Measurements from ENCODE around the gene SFTPD.

The SFTPD gene

GRCh38 chr10:79944428-79945395 lies 4.2 kb downstream of the SFTPD start:
- no peak for DNase-seq

- no peak for DNase-seq
Observed at GRCh38 chr10:79943871-79944270, 5.0 kb downstream of the SFTPD start.

- DNase-seq: no peak
Observed at GRCh38 chr10:79942261-79943185, 6.4 kb downstream of the SFTPD start.

GRCh38 chr10:79941585-79942210 lies 7.2 kb downstream of the SFTPD start:
- DNase-seq: no peak

- no peak for DNase-seq
Observed at GRCh38 chr10:79941146-79941545, 7.8 kb downstream of the SFTPD start.

GRCh38 chr10:79940431-79940830 lies 8.5 kb downstream of the SFTPD start:
- no peak for DNase-seq

- no peak for DNase-seq
Observed at GRCh38 chr10:79939969-79940368, 8.9 kb downstream of the SFTPD start.

GRCh38 chr10:79938728-79939406 lies 10.0 kb downstream of the SFTPD start:
- DNase-seq: no peak

GRCh38 chr10:79937701-79938151 lies 11.2 kb downstream of the SFTPD start:
- no peak for DNase-seq

GRCh38 chr10:79936625-79937615 lies 12.0 kb downstream of the SFTPD start:
- no peak for DNase-seq

- DNase-seq: no peak
Observed at GRCh38 chr10:79933961-79934360, 14.9 kb downstream of the SFTPD start.

GRCh38 chr10:79932841-79933379 lies 16.0 kb downstream of the SFTPD start:
- DNase-seq: no peak

GRCh38 chr10:79932307-79932706 lies 16.6 kb downstream of the SFTPD start:
- no peak for DNase-seq

GRCh38 chr10:79930751-79931150 lies 18.2 kb downstream of the SFTPD start:
- no peak for DNase-seq

GRCh38 chr10:79930267-79930666 lies 18.6 kb downstream of the SFTPD start:
- no peak for DNase-seq

GRCh38 chr10:79929409-79929904 lies 19.4 kb downstream of the SFTPD start:
- DNase-seq: peak in 1 of 2 experiments; percentile 12

GRCh38 chr10:79928028-79928583 lies 20.8 kb downstream of the SFTPD start:
- no peak for DNase-seq

- no peak for DNase-seq
Observed at GRCh38 chr10:79927111-79927828, 21.6 kb downstream of the SFTPD start.

GRCh38 chr10:79926037-79926436 lies 22.9 kb downstream of the SFTPD start:
- DNase-seq: no peak

GRCh38 chr10:79925614-79926013 lies 23.3 kb downstream of the SFTPD start:
- DNase-seq: no peak

All from SW 1271 (cell line).